H9 (cell line): Measurements from ENCODE around the gene ROBO2. TPM values are rescaled to one million over a fixed set of nuclear protein-coding genes. Genes with fewer than 3 reads are reported as not detected.

Experiments used
- DNase-seq: peaks from one replicate; pipeline ENCODE4 v3.0.0-alpha.2; 2017
- H2AFZ ChIP-seq: one replicate; pipeline ENCODE4 v1.6.1; 2013; ENCODE audit warnings: mild to moderate bottlenecking, low read length, control low read depth, moderate library complexity
- H2AK5ac ChIP-seq: 2 replicates; pipeline ENCODE4 v1.6.1; 2013; ENCODE audit warnings: low read length, control low read depth, mixed read lengths; ENCODE audit not compliant: insufficient read length
- H2BK120ac ChIP-seq: one replicate; pipeline ENCODE4 v1.6.1; 2013; ENCODE audit warnings: low read depth, mild to moderate bottlenecking, low read length, control low read depth, inconsistent platforms; ENCODE audit not compliant: poor library complexity, severe bottlenecking
- H2BK12ac ChIP-seq: 2 replicates; pipeline ENCODE4 v1.6.1; 2013; ENCODE audit warnings: low read length, control low read depth, mixed read lengths, low read depth; ENCODE audit not compliant: insufficient read length
- H2BK15ac ChIP-seq: 2 replicates; pipeline ENCODE4 v1.6.1; 2013; ENCODE audit warnings: low read depth, low read length, control low read depth
- H2BK20ac ChIP-seq: one replicate; pipeline ENCODE4 v1.6.1; 2013; ENCODE audit warnings: low read depth, mild to moderate bottlenecking, low read length, control low read depth, inconsistent platforms; ENCODE audit not compliant: poor library complexity, severe bottlenecking
- H2BK5ac ChIP-seq: 2 replicates; pipeline ENCODE4 v1.6.1; 2013; ENCODE audit warnings: low read length, control low read depth, mixed read lengths; ENCODE audit not compliant: insufficient read length
- H3K14ac ChIP-seq: 2 replicates; pipeline ENCODE4 v1.6.1; 2013; ENCODE audit warnings: low read length, control low read depth; ENCODE audit not compliant: insufficient read depth
- H3K18ac ChIP-seq: 2 replicates; pipeline ENCODE4 v1.6.1; 2013; ENCODE audit warnings: low read depth, mild to moderate bottlenecking, mixed read lengths, low read length, control low read depth; ENCODE audit not compliant: insufficient read length
- H3K23ac ChIP-seq: 2 replicates; pipeline ENCODE4 v1.6.1; 2013; ENCODE audit warnings: low read length, control low read depth, mixed read lengths, low read depth; ENCODE audit not compliant: insufficient read length
- H3K23me2 ChIP-seq: 2 replicates; pipeline ENCODE4 v1.6.1; 2013; ENCODE audit warnings: low read depth, mild to moderate bottlenecking, mixed read lengths, low read length, control low read depth; ENCODE audit not compliant: insufficient read length, poor library complexity, severe bottlenecking
- H3K27ac ChIP-seq: 2 replicates; pipeline ENCODE4 v1.5.1; 2013; ENCODE audit warnings: low read length, control low read depth, mixed read lengths, low read depth; ENCODE audit not compliant: insufficient read length
- H3K27me3 ChIP-seq: 2 replicates; pipeline ENCODE4 v1.6.1; 2013; ENCODE audit warnings: low read length, control low read depth, inconsistent platforms; ENCODE audit not compliant: insufficient read depth
- H3K4ac ChIP-seq: 2 replicates; pipeline ENCODE4 v1.6.1; 2013; ENCODE audit warnings: low read depth, mild to moderate bottlenecking, control low read depth, inconsistent platforms, low read length, moderate library complexity
- H3K4me1 ChIP-seq: 2 replicates; pipeline ENCODE4 v1.6.1; 2013; ENCODE audit warnings: low read length, control low read depth, inconsistent platforms; ENCODE audit not compliant: insufficient read depth
- H3K4me2 ChIP-seq: 2 replicates; pipeline ENCODE4 v1.6.1; 2013; ENCODE audit warnings: low read length, control low read depth, mixed read lengths; ENCODE audit not compliant: insufficient read length, insufficient read depth
- H3K56ac ChIP-seq: 2 replicates; pipeline ENCODE4 v1.6.1; 2013; ENCODE audit warnings: low read depth, mild to moderate bottlenecking, mixed read lengths, low read length, control low read depth; ENCODE audit not compliant: insufficient read length
- H3K79me1 ChIP-seq: 2 replicates; pipeline ENCODE4 v1.6.1; 2013; ENCODE audit warnings: low read depth, mild to moderate bottlenecking, moderate library complexity, low read length, control low read depth, inconsistent platforms; ENCODE audit not compliant: insufficient read depth, poor library complexity, severe bottlenecking
- H3K79me2 ChIP-seq: 2 replicates; pipeline ENCODE4 v1.6.1; 2013; ENCODE audit warnings: low read length, control low read depth, inconsistent platforms; ENCODE audit not compliant: insufficient read depth
- H3K9ac ChIP-seq: 2 replicates; pipeline ENCODE4 v1.6.1; 2013; ENCODE audit warnings: low read length, control low read depth, mixed read lengths; ENCODE audit not compliant: insufficient read length; ENCODE audit errors: extremely low read depth
- H3K9me3 ChIP-seq: one replicate; pipeline ENCODE4 v1.6.1; 2013; ENCODE audit warnings: low read depth, low read length, inconsistent platforms; ENCODE audit not compliant: control insufficient read depth
- H3T11ph ChIP-seq: one replicate; pipeline ENCODE4 v1.6.1; 2013; ENCODE audit warnings: mild to moderate bottlenecking, low read length, control low read depth, inconsistent platforms
- H4K20me1 ChIP-seq: one replicate; pipeline ENCODE4 v1.6.1; 2013; ENCODE audit not compliant: control insufficient read depth, insufficient read length, insufficient read depth
- H4K5ac ChIP-seq: 2 replicates; pipeline ENCODE4 v1.6.1; 2013; ENCODE audit warnings: low read depth, mild to moderate bottlenecking, mixed read lengths, low read length, control low read depth; ENCODE audit not compliant: insufficient read length
- H4K8ac ChIP-seq: replicated peaks from 2 replicates; pipeline ENCODE4 v1.6.1; 2013; ENCODE audit warnings: low read length, control low read depth, mixed read lengths, low read depth; ENCODE audit not compliant: insufficient read length
- H4K91ac ChIP-seq: 2 replicates; pipeline ENCODE4 v1.6.1; 2013; ENCODE audit warnings: low read depth, mild to moderate bottlenecking, moderate library complexity, mixed read lengths, low read length, control low read depth; ENCODE audit not compliant: insufficient read length
- H3K27ac Mint-ChIP-seq, 3 experiments: 2 replicates in 2 of 3; 3 replicates in 1 of 3; pipeline ENCODE4 v1.8.0; 2020 to 2021; ENCODE audit warnings: mixed read lengths in 3 of 3, mild to moderate bottlenecking in 1 of 3, moderate library complexity in 1 of 3
- H3K27me3 Mint-ChIP-seq: 2 replicates; pipeline ENCODE4 v1.8.0; 2021; ENCODE audit warnings: low read depth, mild to moderate bottlenecking, moderate library complexity, mixed read lengths
- H3K36me3 Mint-ChIP-seq, 3 experiments: 2 replicates in 2 of 3; 3 replicates in 1 of 3; pipeline ENCODE4 v1.8.0; 2020 to 2021; ENCODE audit warnings: low read depth in 3 of 3, mixed read lengths in 3 of 3; ENCODE audit not compliant: insufficient read depth in 1 of 3
- H3K4me1 Mint-ChIP-seq, 2 experiments: 2 replicates each; pipeline ENCODE4 v1.8.0; 2020; ENCODE audit warnings: mixed read lengths in 2 of 2
- H3K4me3 Mint-ChIP-seq, 2 experiments: 2 replicates in 1 of 2; 3 replicates in 1 of 2; pipeline ENCODE4 v1.8.0; 2020 to 2021; ENCODE audit warnings: mild to moderate bottlenecking in 2 of 2, mixed read lengths in 2 of 2, moderate library complexity in 1 of 2
- H3K9me3 Mint-ChIP-seq, 2 experiments: 2 replicates in 1 of 2; 3 replicates in 1 of 2; pipeline ENCODE4 v1.8.0; 2020; ENCODE audit warnings: mild to moderate bottlenecking in 2 of 2, mixed read lengths in 2 of 2, moderate library complexity in 1 of 2
- CTCF ChIP-seq: fragments of 200-600 bp; sonication (generic); conservative IDR thresholded peaks from 3 replicates; pipeline ENCODE4 v1.8.0; 2021; ENCODE audit warnings: antibody characterized with exemption, mild to moderate bottlenecking
- WGBS: extraction: QIAGEN DNeasy Blood & Tissue Kit; methylation state at CpG from one replicate; pipeline ENCODE4 v1.1.7; 2013; ENCODE audit warnings: missing lambda C conversion rate, low lambda C conversion rate, mixed read lengths; ENCODE audit not compliant: insufficient read length; ENCODE audit errors: extremely low coverage; 5-methylcytosine and 5-hydroxymethylcytosine counted together
- total RNA-seq: library from RNA; stranded (reverse); gene quantifications from 2 replicates; pipeline ENCODE4 v1.2.1, GENCODE V29; 2021

The ROBO2 gene
- total RNA-seq, 1 experiment from 2014 or later = 2.3 TPM

- Histone ChIP-seq H4K20me1 (no peaks in the 10 kb centered on the region), H3K27ac (no peak overlapping the region), H3K23me2 (no peaks in the 10 kb centered on the region), H3K79me1 (no peaks in the 10 kb centered on the region), H2BK15ac (no peak overlapping the region), H2BK12ac (no peak overlapping the region), H4K91ac (no peak overlapping the region), H3K56ac (no peak overlapping the region), H3K9ac (no peak overlapping the region), H3K4ac (no peak overlapping the region), H3K4me1 (no peaks in the 10 kb centered on the region), H3K79me2 (no peaks in the 10 kb centered on the region), H3K14ac (no peak overlapping the region), H3K27me3 (no peaks in the 10 kb centered on the region), H2BK20ac (no peak overlapping the region), H2BK5ac (no peak overlapping the region), H4K5ac (no peak overlapping the region), H3K18ac (no peak overlapping the region), H3K4me2 (no peak overlapping the region), H3K23ac (no peak overlapping the region), H3K9me3 (no peaks in the 10 kb centered on the region), H2AK5ac (no peak overlapping the region), H3T11ph (no peak overlapping the region), H2AFZ (no peak overlapping the region), H2BK120ac (no peak overlapping the region), H4K8ac (no peak overlapping the region)
- DNase-seq = no peak
- TF ChIP-seq CTCF = no peak
- H3K27ac Mint-ChIP-seq = no peak overlapping the region
- peaks cover 3 to 9% of the 10 kb centered on the region in 2 experiments; a peak in 4 of 5 replicates for H3K9me3 Mint-ChIP-seq
- H3K4me3 Mint-ChIP-seq = no peak overlapping the region
- no peaks in the 10 kb centered on the region; the same call in 1 of the 2 replicates for H3K27me3 Mint-ChIP-seq
- peaks cover 2 to 3% (median 2%) of the 10 kb centered on the region in 3 experiments; a peak in 6 of 7 replicates for H3K36me3 Mint-ChIP-seq
- no CpG with 5 or more reads among the region's 1 CpG for WGBS
- no peaks in the 10 kb centered on the region for H3K4me1 Mint-ChIP-seq
These were observed 628.5 kb downstream of the ROBO2 start for GRCh38 chr3:77668376-77668775.
